ENCODE measurements around the gene WDR53. TPM values are rescaled to one million over a fixed set of nuclear protein-coding genes. Genes with fewer than 3 reads are reported as not detected.
"Not testable (repeated sequence)": the region's sequence is repeated elsewhere in the genome, so short reads cannot be mapped to it uniquely, and the experiment has no call there.

Gene WDR53
- total RNA-seq, 1 donor from 2014 or later = 7.3 TPM

DNA sequence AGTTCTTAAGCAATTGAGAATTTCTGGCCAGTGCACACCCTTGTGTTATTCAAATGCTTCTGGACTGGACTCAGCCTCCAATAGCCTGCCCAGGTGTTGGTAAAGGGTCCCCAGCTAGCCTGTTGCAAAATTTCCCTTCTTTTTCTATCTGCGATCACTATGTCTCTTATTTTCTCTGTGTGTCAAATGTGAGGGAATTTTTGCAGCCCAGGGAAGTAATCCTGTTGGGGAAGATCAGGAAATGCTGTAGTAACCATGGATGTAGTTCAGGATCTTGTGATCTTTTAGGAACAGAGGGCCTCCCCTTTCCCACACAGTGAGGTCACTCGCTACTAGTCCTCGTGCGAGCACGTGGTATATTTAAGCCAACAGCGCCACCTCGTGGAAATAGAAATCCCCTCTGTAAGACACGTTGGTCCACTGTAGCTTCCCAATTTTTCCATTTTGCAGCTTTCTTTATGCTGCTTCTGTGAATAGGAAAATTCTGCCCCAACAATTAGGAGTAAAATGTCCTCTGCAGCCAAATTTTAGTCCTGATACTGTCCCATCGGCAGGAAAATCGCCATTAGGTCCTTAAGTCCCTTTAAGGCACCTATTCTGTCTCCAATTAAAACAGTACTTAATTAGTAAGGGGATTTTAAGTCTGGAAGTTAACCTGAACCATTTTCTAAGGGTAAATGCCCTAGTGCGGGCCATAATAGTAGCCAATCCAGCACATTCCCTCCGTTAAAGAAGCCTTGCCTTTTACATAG is 49.2 kb downstream of the WDR53 start:
- DNase-seq (ENCODE audit: low read depth in 2 of 2) = peak; percentile 83 to 85

DNA sequence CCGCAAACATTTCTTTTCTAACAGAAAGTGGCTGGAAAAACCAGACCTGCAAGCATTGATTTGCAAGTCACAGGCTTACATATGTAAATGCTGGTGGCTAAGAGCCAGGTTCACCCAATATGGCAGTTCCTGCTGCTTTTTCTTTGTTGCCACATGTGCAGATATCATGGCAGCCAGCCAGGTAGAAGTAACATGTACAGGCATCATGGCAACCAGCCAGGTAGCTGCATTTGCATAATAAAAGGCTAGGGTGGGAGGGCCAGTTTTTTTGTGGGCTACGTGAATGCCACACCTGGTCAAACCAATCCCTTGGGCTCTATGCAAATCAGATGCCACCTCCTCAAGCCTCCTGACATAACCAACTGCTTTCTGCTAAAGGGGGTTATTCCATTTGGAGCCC is 50.4 kb downstream of the WDR53 start:
- no peak for DNase-seq (ENCODE audit: low read depth in 2 of 2)

DNA sequence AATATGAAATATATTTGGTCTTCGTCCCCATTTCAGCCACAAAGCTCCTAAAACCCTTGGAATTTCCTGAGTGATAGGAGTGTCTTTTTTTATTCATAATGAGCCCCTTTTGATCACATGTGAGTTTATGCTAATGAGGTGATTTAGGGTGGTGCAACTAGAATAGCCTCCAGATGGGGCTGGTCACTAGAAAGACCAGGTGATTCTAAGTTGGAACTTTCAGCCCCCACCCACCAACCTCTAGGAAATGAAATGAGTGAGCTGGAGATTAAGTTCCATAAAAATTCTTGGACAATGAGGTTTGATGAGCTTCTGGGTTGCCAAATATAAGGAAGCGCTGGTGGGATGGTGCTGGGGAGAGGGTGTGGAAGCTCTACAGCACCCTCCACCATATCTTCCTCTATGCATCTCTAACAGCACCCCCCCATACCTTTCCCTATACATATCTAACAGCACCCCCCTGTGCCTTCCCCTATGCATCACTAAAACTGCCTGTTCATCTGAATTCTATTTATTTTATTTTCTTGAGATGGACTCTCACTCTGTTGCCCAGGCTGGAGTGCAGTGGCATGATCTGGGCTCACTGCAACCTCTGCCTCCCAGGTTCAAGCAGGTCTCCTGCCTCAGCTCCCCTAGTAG is 51.1 kb downstream of the WDR53 start:
- DNase-seq (ENCODE audit: low read depth in 2 of 2) = no peak

DNA sequence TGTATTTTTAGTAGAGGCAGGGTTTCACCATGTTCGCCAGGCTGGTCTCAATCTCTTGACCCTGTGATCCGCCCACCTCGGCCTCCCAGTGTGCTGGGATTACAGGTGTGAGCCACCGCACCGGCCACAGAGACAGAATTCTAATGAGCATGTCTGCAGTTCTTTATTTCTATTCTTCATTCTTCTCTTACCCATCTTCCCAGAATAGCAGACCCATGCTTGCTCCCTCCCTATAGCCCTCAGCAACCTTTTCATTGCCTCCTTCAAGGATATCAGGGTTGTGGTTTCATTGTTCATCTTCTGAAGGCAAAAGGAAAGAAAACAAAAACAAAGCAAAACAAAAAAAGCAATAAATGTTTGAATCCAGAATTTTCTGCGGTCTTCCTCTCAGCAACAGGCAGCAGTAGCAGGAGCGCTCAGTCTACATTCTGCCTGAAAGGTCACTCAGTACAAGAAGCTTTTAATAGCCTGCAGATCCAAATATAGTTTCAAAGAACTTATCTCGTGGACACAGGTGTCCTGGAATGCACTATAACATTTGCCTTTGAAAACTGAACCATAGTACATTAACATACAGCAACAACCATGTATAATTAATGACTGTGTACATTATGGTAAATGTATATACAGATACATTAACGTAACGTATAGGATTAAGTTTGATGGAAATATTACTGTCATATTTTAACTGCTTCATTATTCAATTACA is 53.3 kb downstream of the WDR53 start, which contains the start of gene SMCO1:
TSS of gene SMCO1 (minus strand) at position 434 of the 709 bp plus-strand sequence. CDS start at position 297, 137 bp downstream.
- no peak for DNase-seq (ENCODE audit: low read depth in 2 of 2)

DNA sequence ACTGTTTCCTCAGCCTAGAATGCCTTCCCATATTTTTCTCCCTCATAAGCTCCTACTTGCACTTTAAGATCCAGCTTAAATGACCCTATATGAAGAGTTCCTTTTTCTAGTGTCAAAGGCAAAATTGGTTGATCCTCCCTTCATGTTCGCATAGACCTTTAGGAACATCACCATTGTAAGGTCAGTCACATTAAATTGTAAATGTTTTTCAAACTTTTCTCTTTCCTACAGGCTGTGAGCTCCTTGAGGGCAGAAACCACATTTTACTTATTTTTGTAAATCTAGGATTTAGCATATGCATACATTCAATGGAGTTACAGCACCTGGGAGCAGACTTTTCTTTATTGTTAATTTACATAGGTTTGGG is 54.0 kb downstream of the WDR53 start:
- DNase-seq (ENCODE audit: low read depth in 2 of 2) = no peak

DNA sequence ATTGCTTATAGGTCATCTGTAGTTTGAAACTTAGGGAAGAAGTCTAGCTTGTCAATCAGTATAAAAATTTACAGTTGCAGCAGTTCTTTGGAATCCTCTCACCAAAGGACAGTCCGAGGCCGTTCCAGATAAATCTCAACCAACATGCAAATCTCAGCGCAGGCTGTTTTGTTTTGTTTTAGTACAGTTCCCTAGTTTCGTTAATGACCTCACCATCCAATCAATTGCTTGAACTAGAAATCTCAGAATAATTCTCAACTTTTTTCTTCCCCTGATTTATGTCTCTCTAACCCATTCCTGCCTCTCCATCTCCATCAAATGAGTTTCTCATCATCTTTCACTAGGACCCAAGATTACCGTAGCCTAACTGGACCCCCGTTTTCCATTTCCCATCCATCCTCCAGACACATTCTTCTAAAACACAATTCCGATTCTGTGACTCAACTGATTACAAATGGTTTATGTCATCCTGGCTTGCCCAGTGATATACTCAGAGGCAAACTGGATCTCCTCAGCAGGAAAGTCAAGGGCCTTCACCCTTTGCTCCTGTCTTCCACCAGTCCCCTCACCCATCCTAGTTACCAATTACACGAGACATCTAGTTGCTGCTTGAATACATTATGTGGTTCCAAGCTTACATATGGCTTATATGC is 54.5 kb downstream of the WDR53 start:
- peak in 1 of 2 donors; percentile 60 for DNase-seq (ENCODE audit: low read depth in 2 of 2)

DNA sequence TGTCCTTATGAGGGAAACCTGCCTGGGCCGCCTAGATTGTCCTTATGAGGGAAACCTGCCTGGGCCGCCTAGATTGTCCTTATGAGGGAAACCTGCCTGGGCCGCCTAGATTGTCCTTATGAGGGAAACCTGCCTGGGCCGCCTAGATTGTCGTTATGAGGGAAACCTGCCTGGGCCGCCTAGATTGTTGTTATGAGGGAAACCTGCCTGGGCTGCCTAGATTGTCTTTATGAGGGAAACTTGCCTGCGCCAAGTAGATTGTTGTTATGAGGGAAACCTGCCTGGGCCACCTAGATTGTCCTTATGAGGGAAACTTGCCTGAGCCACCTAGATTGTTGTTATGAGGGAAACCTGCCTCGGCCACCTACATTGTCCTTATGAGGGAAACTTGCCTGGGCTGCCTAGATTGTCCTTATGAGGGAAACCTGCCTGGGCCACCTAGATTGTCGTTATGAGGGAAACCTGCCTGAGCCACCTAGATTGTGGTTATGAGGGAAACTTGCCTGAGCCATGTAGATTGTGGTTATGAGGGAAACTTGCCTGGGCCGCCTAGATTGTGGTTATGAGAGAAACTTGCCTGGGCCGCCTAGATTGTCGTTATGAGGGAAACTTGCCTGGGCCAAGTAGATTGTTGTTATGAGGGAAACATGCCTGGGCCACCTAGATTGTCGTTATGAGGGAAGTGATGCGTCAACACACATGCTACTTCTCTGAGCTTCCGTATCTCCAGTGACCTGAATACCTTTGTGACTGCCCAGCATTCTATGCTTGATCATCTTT is 56.5 kb downstream of the WDR53 start:
- not testable (repeated sequence) for DNase-seq (ENCODE audit: low read depth in 2 of 2)

DNA sequence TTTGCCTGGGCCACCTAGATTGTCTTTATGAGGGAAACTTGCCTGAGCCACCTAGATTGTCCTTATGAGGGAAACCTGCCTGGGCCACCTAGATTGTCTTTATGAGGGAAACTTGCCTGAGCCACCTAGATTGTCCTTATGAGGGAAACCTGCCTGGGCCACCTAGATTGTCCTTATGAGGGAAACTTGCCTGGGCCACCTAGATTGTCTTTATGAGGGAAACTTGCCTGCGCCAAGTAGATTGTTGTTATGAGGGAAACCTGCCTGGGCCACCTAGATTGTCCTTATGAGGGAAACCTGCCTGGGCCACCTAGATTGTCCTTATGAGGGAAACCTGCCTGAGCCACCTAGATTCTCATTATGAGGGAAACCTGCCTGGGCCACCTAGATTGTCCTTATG is 57.2 kb downstream of the WDR53 start:
- not testable (repeated sequence) for DNase-seq (ENCODE audit: low read depth in 2 of 2)

DNA sequence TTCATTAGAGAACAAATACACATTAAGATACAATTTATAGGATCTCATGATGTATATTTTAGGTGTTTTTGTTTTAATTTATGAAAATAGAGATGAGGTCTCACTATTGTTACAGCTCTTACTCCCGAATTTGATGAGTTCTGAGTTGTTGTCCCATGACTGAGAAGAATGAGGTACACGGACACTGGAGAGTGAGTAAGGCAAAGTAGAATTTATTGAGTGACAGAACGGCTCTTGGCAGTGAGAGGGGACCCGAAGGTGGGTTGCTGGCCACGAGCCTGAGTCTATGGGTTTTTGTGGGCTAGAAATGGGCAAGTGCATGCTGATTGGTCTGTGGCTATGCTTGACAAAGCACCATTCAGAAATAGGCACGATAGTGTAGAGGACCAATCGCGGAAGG is 61.7 kb downstream of the WDR53 start:
- no peak for DNase-seq (ENCODE audit: low read depth in 2 of 2)

DNA sequence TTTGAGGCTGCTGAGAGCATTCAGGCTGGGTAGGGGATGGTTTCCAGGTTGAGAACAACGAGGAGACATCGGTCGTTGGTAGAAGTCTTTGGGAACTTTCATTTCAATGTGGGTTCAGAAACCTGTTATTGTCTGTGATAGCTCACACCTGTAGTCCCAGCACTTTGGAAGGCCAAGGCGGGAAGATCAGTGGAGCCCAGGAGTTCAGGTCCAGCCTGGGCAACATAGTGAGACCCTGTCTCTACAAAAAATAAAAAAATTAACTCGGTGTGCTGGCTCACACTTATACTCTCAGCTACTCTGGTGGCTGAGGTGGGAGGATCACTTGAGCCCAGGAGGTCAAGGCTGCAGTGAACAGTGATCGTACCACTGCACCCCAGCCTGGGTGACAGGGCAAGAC is 63.8 kb downstream of the WDR53 start:
- no peak for DNase-seq (ENCODE audit: low read depth in 2 of 2)

Other genes with a start within 250 kb of the WDR53 start
- gene TM4SF19, start 230.2 kb downstream of the WDR53 start, total RNA-seq = 0.22 TPM in 1 of 2 replicates, not detected in the other
- 15.1 and 15.3 TPM in 2 replicates for gene UBXN7, start 136.1 kb downstream of the WDR53 start, total RNA-seq
- 14.8 and 18.5 TPM in 2 replicates for gene RNF168, start 64.8 kb downstream of the WDR53 start, total RNA-seq
- not detected in 2 replicates for gene SMCO1, start 53.2 kb downstream of the WDR53 start, total RNA-seq
- gene FBXO45, start 106 bp upstream of the WDR53 start, total RNA-seq = 9.2 and 11.5 TPM in 2 replicates
- gene NRROS, start 71.1 kb upstream of the WDR53 start, total RNA-seq = 4.8 and 5.7 TPM in 2 replicates
- gene CEP19, start 143.7 kb upstream of the WDR53 start, total RNA-seq = 3.7 and 5.6 TPM in 2 replicates
- gene PIGX, start 143.8 kb upstream of the WDR53 start, total RNA-seq = 17.9 and 24.6 TPM in 2 replicates
- 47.9 and 55.6 TPM in 2 replicates for gene PAK2, start 171.3 kb upstream of the WDR53 start, total RNA-seq

All from lung microvascular endothelial cell (primary cell).